ENCODE data around the gene HELZ.
A peak's percentile ranks its signal among the peaks of the same experiment; 100 is the strongest.
"Not testable (repeated sequence)": the region's sequence is repeated elsewhere in the genome, so short reads cannot be mapped to it uniquely, and the experiment has no call there.

Gene HELZ

GRCh38 chr17:67266496-67266895 lies 21.5 kb upstream of the HELZ start:
- no peak for DNase-seq

DNA sequence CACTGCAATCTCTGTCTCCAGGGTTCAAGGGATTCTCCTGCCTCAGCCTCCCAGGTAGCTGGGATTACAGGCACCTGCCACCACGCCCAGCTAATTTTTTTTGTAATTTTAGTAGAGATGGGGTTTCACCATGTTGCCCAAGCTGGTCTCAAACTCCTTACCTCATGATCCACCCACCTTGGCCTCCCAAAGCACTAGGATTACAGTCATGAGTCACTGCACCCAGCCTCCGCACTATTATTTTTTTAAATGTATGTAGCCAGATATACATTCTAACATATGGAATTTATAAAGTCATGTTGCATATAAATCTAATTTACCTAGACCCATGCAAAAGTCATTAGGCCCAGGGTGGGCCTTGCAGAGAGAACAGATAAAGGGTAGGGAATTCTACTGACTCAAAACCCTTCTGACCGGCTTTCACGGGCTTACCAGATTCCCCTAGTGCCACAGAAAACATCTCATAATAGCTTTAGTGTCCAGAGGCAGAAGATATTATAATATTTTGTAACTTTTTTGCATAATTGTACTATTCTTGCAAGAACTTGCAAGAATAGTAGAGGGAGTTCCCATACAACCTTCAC lies 20.5 kb upstream of the HELZ start:
- peak in 1 of 2 donors; percentile 84 for DNase-seq

- peak in 1 of 2 donors; percentile 45 for DNase-seq
These were observed 17.6 kb upstream of the HELZ start for GRCh38 chr17:67262435-67263117.

DNA sequence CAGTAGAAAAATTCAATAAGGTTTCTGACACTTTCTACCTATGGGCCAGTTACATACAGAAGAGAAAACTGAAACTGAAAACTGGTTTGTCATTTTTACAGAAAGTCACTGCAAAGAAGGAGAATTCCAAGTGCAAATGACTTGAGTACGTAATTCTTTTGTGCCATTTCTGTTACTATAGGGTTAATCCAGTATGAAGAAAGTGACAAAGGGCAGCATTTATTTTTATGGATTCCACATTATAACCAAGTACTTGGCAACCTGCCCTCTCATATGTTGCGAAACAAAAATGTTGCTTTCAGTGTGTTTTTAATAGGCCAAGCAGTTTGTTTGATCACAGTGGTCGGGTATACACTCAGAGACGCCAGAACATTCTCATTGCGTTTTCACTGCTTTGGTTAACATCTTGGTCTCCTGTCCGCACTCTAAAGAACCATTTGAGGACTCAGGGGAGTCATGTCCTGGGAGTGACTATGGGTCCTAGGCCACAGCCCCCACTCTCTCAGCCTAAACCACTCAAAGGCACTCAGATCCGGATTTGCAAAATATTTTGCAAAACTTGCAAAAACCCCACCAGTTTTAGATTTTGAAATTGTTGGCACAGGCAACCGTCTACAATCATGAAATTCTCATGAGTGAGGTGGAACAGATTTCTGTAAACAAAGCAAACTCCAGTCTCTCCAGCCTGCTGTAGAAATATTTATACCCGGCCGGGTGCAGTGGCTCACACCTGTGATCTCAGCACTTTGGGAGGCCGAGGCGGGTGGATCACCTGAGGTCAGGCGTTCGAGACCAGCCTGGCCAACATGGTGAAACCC lies 15.4 kb upstream of the HELZ start:
- DNase-seq = peak; percentile 84 to 90

- peak; percentile 55 to 74 for DNase-seq
These were observed 13.9 kb upstream of the HELZ start for GRCh38 chr17:67258821-67259468.

DNA sequence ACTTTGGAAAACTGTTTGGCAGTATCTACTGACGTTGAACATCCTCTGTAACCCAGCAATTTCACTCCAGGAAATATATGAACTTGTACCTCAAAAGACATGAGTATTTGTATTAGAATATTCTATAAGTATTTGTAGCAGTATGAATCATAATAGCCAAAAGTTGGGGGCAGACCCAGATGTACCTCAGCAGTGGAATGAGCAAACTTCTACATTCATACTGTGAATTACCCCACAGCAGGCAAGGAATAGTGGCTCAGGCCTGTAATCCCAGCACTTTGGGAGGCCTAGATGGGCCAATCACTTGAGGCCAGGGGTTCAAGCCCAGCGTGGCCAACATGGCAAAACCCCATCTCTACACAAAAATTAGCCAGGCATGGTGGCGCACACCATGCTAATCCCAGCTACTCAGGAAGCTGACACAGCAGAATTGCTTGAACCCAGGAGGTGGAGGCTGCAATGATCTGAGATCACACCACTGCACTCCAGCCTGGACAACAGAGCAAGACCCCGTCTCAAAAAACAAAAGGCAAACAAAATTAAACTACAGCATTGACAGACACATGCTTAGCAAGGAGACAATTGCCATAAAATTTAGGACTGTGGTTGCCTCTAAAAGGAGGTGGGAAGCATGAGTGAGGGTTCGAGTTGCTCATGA lies 11.2 kb upstream of the HELZ start:
- no peak for DNase-seq

- DNase-seq = no peak
These were observed 8.4 kb upstream of the HELZ start for GRCh38 chr17:67253384-67253783.

DNA sequence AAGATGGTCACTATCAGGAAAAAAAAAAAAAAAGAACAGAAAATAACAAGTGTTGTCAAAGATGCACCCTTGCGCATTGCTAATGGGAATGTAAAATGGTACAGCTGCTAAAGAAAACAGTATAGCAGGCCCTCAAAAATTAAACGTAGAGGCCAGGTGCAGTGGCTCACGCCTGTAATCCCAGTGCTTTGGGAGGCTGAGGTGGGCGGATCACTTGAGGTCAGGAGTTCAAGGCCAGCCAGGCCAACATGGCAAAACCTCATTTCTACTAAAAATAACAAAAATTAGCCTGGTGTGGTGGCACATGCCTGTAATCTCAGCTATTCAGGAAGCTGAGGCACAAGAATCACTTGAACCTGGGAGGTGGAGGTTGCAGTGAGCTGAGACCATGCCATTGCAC lies 6.6 kb upstream of the HELZ start:
- not testable (repeated sequence) for DNase-seq

DNA sequence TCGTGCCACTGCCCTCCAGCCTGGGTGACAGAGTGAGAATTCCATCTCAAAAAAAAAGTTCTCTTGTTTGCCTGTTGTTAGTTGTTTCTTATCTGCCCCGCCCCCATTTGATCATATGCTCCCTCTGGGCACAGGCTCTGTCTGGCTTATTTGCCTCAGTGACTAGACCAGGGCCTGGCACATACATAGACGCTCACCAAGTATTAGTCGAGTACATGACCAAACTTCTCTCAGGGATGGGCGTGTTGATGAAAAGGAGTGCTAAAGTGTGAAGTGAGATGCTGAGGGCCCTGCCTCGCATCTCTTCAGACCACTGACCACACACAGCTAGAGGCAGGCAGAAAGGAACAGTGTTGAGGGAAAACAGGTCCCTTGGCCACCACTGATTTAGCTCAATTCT lies 3.3 kb upstream of the HELZ start:
- no peak for DNase-seq

DNA sequence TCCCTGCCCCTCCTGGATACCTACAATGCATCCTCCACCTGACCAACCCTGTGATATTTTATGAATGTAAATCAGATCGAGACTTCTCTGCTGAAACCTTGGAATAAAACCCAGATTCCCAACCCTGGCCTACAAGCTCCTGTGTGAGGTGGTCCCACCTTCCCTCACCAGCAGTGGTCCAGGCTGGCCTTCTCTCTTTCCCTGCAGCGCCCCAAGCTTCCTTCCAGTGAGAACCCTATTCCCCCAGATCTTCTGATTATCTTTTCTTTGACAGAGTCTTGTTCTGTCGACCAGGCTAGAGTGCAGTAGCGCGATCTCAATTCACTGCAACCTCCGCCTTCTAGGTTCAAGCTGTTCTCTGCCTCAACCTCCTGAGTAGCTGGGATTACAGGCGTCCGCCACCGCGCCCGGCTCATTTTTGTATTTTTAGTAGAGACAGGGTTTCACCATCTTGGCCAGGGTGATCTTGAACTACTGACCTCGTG lies 2.5 kb upstream of the HELZ start:
- no peak for DNase-seq

GRCh38 chr17:67246653-67247415 lies 1.8 kb upstream of the HELZ start:
- no peak for DNase-seq

DNA sequence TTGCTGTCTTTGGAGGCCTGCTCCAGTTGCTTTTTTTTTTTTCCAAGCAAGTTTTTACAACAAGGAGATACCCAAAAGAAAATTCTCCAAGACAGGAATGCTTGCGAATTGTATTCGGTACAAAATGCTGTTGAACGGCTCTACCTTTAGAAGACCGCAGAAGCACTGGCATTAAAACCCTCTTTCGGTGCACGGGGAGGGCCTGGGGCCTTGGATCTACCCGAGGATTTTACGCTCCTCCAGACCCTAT lies 1.3 kb upstream of the HELZ start:
- no peak for DNase-seq

GRCh38 chr17:67245694-67246402 lies 852 bp upstream of the HELZ start:
- no peak for DNase-seq

GRCh38 chr17:67244431-67245072 lies 444 bp downstream of the HELZ start:
- DNase-seq = no peak

- no peak for DNase-seq
These were observed 1.7 kb downstream of the HELZ start for GRCh38 chr17:67243284-67243683.

- DNase-seq = no peak
These were observed 3.2 kb downstream of the HELZ start for GRCh38 chr17:67241719-67242341.

DNA sequence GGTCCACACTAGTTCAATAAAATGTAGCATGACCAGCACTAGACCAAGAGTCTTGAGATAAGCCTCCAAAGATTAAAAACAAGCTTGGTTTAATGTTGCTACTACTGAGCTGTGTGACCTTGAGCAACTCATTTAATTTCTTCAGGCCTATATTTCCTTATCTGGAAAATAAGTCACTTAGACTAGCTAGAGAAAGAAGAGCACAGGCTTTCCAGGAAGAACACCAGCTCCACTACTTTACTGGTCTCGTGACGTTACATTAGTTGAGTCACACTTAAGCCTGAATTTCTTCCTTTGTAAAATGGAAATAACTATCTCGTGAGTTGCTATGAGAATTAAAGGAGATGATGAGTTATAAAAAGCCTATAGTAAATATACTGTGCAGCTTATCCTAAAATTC lies 5.4 kb downstream of the HELZ start:
- DNase-seq = peak in 1 of 2 donors; percentile 29

DNA sequence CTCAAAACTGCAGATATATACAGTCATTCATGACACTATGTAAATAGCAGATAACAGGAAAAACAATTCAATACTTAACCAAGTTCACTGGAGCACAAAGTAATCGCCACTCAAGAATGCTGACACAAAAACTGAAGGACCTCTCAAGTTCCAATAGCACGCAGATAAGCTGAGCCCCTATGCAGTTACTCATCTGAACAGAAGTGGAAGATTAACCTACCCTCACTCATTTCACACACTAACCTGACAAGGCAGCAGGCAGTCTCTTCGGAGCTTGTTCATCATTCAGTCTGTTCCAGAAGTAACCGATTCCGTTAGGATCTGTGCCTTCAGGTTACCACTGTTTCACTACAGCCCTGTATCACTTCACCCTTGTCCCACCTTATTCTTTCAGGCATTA lies 6.0 kb downstream of the HELZ start:
- no peak for DNase-seq

GRCh38 chr17:67232441-67232840 lies 12.6 kb downstream of the HELZ start:
- no peak for DNase-seq

DNA sequence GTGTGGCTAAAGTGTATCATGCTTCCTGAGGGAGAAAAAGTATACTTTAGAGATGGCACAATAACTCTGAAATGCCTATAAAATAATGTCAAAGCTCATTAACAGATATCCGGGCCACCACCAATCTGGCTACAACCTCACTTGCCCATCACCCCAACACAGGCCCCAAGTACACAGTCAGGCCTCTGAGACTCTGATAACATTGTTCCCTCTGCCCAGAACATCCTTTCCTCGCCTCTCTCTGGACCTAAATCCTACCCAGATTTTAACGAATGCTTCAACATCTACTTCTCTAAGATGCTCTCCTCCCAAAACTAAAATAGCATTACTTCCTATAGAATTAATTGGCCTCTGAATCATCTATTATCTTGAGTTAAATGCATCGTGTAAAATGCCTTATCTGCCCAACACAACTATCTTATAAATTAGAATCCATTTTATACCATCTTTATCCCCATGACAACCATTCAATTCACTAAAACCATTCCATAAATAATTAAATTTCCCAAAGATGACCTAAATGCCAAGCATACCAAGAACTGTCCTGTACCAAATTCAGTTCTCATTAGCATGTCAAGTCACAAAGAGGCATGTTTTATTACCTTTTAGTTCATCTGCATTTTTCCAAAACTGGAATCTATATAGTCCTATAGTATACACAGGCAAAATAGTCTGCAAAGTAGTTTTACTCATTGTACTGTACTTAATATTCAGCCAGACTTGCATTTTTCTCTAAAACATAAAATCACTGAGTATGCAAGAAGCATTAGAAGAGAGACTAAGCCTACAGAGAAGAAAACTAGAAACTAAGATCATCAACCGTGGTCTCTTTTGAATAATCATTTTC lies 15.7 kb downstream of the HELZ start:
- DNase-seq = no peak

All from inflammatory macrophage treated with lipopolysaccharide for 1 hour (primary cell).